Gastrocnemius medialis (tissue), 4 donors: ENCODE measurements around the gene CCT5.

Experiments
- CTCF ChIP-seq, 5 experiments: fragments of 450-650 bp in 3 of 5; fragments of 200-600 bp in 2 of 5; sonication (generic) in 2 of 5; IDR thresholded peaks in 4 of 5; conservative IDR thresholded peaks in 1 of 5; 1 replicate in 4 of 5; 2 replicates in 1 of 5; pipeline ENCODE4 v1.5.1; 2016 to 2019; ENCODE audit warnings: antibody characterized with exemption in 5 of 5, mild to moderate bottlenecking in 3 of 5, moderate library complexity in 3 of 5
- POLR2A ChIP-seq, 2 donors: fragments of 450-650 bp; IDR thresholded peaks; one replicate each; pipeline ENCODE4 v1.6.1; 2017; ENCODE audit warnings: antibody characterized with exemption in 2 of 2, mild to moderate bottlenecking in 2 of 2, moderate library complexity in 2 of 2

DNA sequence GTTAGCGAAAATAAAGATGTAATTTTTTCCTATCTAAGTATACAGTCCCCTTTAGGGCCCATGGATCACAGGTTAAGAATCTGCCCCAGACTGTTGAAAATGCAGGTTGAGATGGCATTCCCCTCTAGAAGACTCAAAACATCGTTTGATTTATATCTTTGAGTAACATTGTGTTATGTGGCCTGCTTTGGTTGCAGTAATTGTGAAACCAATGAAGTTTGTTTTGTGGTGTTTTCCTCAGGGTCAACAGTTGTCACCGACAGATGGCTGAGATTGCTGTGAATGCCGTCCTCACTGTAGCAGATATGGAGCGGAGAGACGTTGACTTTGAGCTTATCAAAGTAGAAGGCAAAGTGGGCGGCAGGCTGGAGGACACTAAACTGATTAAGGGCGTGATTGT is 7.8 kb downstream of the CCT5 start:
- TF ChIP-seq CTCF (IDR thresholded peaks at IDR 0.05 in 4 of 5, conservative IDR thresholded peaks at IDR 0.05 in 1 of 5) = no peak
- no peak for TF ChIP-seq POLR2A (IDR thresholded peaks at IDR 0.05)
